Smooth muscle cell (in vitro differentiated cells): ENCODE results near the gene ZNF423. TPM values are rescaled to one million over a fixed set of nuclear protein-coding genes. Genes with fewer than 3 reads are reported as not detected.

Source experiments
- DNase-seq: peaks from one replicate; lab custom pipeline; 2025; ENCODE audit not compliant: unreplicated experiment; lab: John Stamatoyannopoulos, UW
- H2AFZ ChIP-seq: fragments of 200-600 bp; sonication (generic); 2 replicates; pipeline ENCODE4 v1.6.0; 2016; ENCODE audit warnings: antibody characterized with exemption, low read depth, mild to moderate bottlenecking
- H3F3A ChIP-seq: fragments of 200-600 bp; sonication (generic); 2 replicates; pipeline ENCODE4 v1.6.0; 2017; ENCODE audit warnings: antibody characterized with exemption, low read depth
- H3K27ac ChIP-seq: fragments of 200-600 bp; sonication (generic); 2 replicates; pipeline ENCODE4 v1.5.1; 2016; ENCODE audit warnings: low read depth, mild to moderate bottlenecking
- H3K27me3 ChIP-seq: fragments of 200-600 bp; sonication (generic); 2 replicates; pipeline ENCODE4 v1.6.1; 2016; ENCODE audit warnings: low read depth, mild to moderate bottlenecking
- H3K36me3 ChIP-seq: fragments of 200-600 bp; sonication (generic); 2 replicates; pipeline ENCODE4 v1.5.1; 2016; ENCODE audit warnings: low read depth
- H3K4me1 ChIP-seq: fragments of 200-600 bp; sonication (generic); 2 replicates; pipeline ENCODE4 v1.5.1; 2016; ENCODE audit warnings: low read depth
- H3K4me2 ChIP-seq: fragments of 200-600 bp; sonication (generic); 2 replicates; pipeline ENCODE4 v1.6.0; 2016; ENCODE audit warnings: mild to moderate bottlenecking
- H3K4me3 ChIP-seq: fragments of 200-600 bp; sonication (generic); 2 replicates; pipeline ENCODE4 v1.5.1; 2016; ENCODE audit warnings: mild to moderate bottlenecking
- H3K79me2 ChIP-seq: fragments of 200-600 bp; sonication (generic); 2 replicates; pipeline ENCODE4 v1.6.0; 2016; ENCODE audit warnings: low read depth, mild to moderate bottlenecking
- H3K9ac ChIP-seq: fragments of 200-600 bp; sonication (generic); 2 replicates; pipeline ENCODE4 v1.6.0; 2016; ENCODE audit warnings: low read depth
- H3K9me3 ChIP-seq: fragments of 200-600 bp; sonication (generic); replicated peaks from 2 replicates; pipeline ENCODE4 v1.5.1; 2016; ENCODE audit warnings: low read depth
- H4K20me1 ChIP-seq: fragments of 200-600 bp; sonication (generic); 2 replicates; pipeline ENCODE4 v1.6.0; 2016; ENCODE audit warnings: low read depth
- CTCF ChIP-seq: fragments of 200-600 bp; sonication (generic); IDR thresholded peaks from 2 replicates; pipeline ENCODE4 v1.5.1; 2017; ENCODE audit warnings: borderline replicate concordance, mild to moderate bottlenecking, antibody characterized with exemption; ENCODE audit not compliant: insufficient read depth, poor library complexity, severe bottlenecking
- WGBS: methylation state at CpG from one replicate; pipeline ENCODE4 v1.1.7; 2016; ENCODE audit warnings: low lambda C conversion rate; 5-methylcytosine and 5-hydroxymethylcytosine counted together
- polyA plus RNA-seq: library from polyadenylated mRNA; unstranded; fragments of >200 nt; fragmentation: Nextera tagmentation; extraction: Ambion mirVana; gene quantifications from 2 replicates; pipeline ENCODE4 v1.2.1, GENCODE V29; 2016
- total RNA-seq: library from RNA; depleted of rRNA; stranded (reverse); fragments of >200 nt; gene quantifications from 2 replicates; pipeline ENCODE4 v1.2.3, GENCODE V29; 2014

Gene ZNF423
- total and polyA plus RNA-seq, 2 experiments from 2014 or later = 6.9 to 7.0 TPM

- Histone ChIP-seq H3K9ac (no peak overlapping the region), H3F3A (no peaks in the 10 kb centered on the region), H3K9me3 (no peaks in the 10 kb centered on the region), H3K4me1 (no peaks in the 10 kb centered on the region), H2AFZ (no peak overlapping the region), H3K4me3 (no peak overlapping the region), H3K27me3 (no peaks in the 10 kb centered on the region), H3K4me2 (no peak overlapping the region), H4K20me1 (no peaks in the 10 kb centered on the region), H3K27ac (no peak overlapping the region), H3K79me2 (no peaks in the 10 kb centered on the region), H3K36me3 (no peaks in the 10 kb centered on the region)
- TF ChIP-seq CTCF = no peak
- whole genome bisulfite sequencing = 84% methylated on average over 13 of the region's 13 CpGs
- no peak for DNase-seq
Measured at GRCh38 chr16:49581630-49582298, 274.1 kb downstream of the ZNF423 start.

GRCh38 chr16:49580751-49581303, 275.1 kb downstream of the ZNF423 start:
- no peaks in the 10 kb centered on the region for H3K9me3 ChIP-seq
- no peak overlapping the region for H3K4me2 ChIP-seq
- no peak for TF ChIP-seq CTCF
- H3K27ac ChIP-seq = no peak overlapping the region
- WGBS = 91% methylated on average over 16 of the region's 16 CpGs
- no peaks in the 10 kb centered on the region for H4K20me1 ChIP-seq
- no peak for DNase-seq
- no peaks in the 10 kb centered on the region for H3K79me2 ChIP-seq
- H2AFZ ChIP-seq = no peak overlapping the region
- no peak overlapping the region for H3K9ac ChIP-seq
- no peaks in the 10 kb centered on the region for H3K4me1 ChIP-seq
- H3K4me3 ChIP-seq = no peak overlapping the region
- H3K36me3 ChIP-seq = no peaks in the 10 kb centered on the region
- no peaks in the 10 kb centered on the region for H3F3A ChIP-seq
- H3K27me3 ChIP-seq = no peaks in the 10 kb centered on the region

- H3K9me3 ChIP-seq = no peaks in the 10 kb centered on the region
- H3K36me3 ChIP-seq = no peaks in the 10 kb centered on the region
- H3K27me3 ChIP-seq = no peaks in the 10 kb centered on the region
- no peak overlapping the region for H3K27ac ChIP-seq
- H4K20me1 ChIP-seq = no peaks in the 10 kb centered on the region
- no peak overlapping the region for H3K4me3 ChIP-seq
- H3F3A ChIP-seq = no peaks in the 10 kb centered on the region
- no peak overlapping the region for H3K9ac ChIP-seq
- H3K79me2 ChIP-seq = no peaks in the 10 kb centered on the region
- H3K4me2 ChIP-seq = no peak overlapping the region
- DNase-seq = no peak
- H2AFZ ChIP-seq = no peak overlapping the region
- peaks cover 3% of the 10 kb centered on the region for H3K4me1 ChIP-seq
- TF ChIP-seq CTCF = no peak
- 83% methylated on average over 12 of the region's 12 CpGs for WGBS
Measured at GRCh38 chr16:49578435-49579024, 277.4 kb downstream of the ZNF423 start.
